Choroid plexus epithelial cell (primary cell): ENCODE measurements around the gene TNN.

Source experiments
- DNase-seq: peaks from one replicate; pipeline ENCODE4 v3.0.0-alpha.2; 2010; ENCODE audit warnings: low read depth
- H3K4me3 ChIP-seq: 2 replicates; pipeline ENCODE4 v1.5.1; 2011; ENCODE audit warnings: low read depth, mild to moderate bottlenecking, control low read depth, low read length, moderate library complexity
- CTCF ChIP-seq: conservative IDR thresholded peaks from 2 replicates; pipeline ENCODE4 v1.5.1; 2011; ENCODE audit warnings: low read depth, mild to moderate bottlenecking, control low read depth, inconsistent platforms, low read length, moderate library complexity

The TNN gene

DNA sequence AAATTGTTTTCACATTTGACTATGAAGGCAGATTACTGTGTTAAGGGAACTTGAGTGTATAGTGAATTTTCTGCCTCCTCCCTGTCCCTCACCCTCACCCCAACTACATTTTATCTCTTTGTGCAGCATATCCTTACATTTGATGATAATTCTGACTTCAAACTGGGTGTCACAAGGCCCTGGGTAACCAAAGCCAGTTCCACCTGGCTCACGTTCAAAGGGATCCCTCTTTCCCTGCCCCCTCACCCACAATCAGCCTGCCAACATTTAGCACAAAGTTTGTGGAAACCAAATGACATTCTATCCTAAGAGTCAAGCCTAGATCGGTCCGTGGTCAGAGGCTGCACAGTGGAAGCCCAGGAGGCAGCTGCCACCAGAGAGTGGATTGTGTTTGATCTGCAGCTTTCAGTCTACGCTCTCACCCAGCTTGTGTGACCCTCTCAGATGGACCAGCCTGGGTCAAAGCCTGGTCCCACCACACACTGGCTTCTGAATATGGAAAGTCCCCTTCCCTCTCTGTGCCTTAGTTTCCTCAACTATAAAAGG lies 114.6 kb downstream of the TNN start:
- no peak for TF ChIP-seq CTCF
- H3K4me3 ChIP-seq, result no peak overlapping the region
- DNase-seq, result no peak

DNA sequence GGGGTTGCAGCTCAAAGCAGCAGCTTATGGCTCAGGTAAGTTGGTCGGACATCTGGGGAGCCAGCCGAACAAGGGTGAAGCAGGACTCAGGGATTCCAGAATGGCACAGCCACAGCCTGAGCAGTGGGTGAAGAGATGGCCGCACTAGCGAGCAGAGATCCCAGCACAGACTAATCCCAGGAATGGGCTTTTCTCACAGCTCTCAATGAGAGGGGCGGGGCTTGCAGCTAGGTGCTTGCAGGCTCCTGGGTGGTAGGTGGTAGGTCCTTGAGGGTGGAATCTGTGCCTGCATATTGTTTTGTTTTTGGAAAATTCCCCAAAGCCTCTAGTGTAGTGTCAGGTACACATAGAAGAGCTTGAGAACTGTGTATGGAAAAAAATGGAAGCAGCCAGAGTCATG lies 116.0 kb downstream of the TNN start:
- no peak overlapping the region for H3K4me3 ChIP-seq
- no peak for TF ChIP-seq CTCF
- no peak for DNase-seq

- no peak for DNase-seq
- no peak overlapping the region for H3K4me3 ChIP-seq
- TF ChIP-seq CTCF, result no peak
Measured at GRCh38 chr1:175185903-175186302, 118.3 kb downstream of the TNN start.

DNA sequence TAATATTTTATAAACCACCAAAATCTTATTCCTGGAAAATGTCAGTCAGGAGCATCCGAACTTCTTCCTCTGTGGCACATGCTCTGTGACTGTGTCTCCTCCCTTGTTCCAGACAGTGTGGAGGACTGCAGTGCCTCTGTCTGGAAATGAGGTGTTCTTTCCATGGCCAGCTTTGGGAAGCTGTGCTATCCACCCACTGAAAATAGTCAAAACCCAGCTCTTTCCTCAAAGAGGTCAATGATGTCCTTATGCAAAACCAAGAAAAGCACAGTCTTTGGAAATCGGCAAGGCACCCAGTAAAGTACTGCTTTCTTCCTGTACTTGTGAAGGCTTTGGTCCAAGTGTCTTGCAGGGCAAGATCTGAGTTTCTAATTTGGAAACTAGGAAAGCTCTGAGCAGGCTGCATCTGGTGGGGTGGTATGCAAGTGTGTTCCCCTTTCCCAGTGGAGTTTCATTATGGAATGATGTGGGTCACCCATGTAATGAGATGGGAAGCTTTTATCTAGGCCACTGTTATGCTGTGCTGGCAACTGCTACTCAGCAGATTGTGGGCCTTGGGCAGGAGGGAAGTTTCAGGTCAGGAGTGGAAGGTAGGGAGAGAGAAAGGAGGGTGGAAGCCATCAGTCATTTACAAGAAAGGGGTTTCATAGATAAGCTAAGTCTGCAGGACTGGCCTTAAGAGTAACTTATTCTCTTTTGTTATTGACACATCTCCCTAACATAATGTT lies 119.0 kb downstream of the TNN start:
- H3K4me3 ChIP-seq, result no peak overlapping the region
- DNase-seq, result no peak
- TF ChIP-seq CTCF, result no peak

DNA sequence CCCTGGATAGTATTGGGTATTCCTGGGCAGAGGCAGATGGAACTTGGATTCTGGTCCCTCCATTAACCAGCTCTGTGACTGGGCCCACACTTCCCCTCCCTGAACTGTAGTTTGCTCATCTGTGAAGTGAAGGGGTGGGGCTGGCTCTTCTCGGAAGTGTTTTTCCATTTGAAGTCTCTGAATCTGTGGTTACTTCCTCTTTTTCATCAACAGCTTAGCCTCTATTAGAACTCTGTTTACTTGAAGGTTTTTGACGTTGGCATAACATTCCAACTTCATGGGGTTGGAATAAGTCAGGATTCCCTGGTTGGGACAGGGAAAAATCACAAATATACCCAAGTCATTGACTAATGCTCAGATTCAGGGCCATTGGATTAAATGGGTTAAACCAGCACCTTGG lies 121.3 kb downstream of the TNN start:
- TF ChIP-seq CTCF, result no peak
- DNase-seq, result no peak
- H3K4me3 ChIP-seq, result no peak overlapping the region

GRCh38 chr1:175191659-175192058 lies 124.0 kb downstream of the TNN start:
- no peak overlapping the region for H3K4me3 ChIP-seq
- no peak for DNase-seq
- TF ChIP-seq CTCF, result no peak

DNA sequence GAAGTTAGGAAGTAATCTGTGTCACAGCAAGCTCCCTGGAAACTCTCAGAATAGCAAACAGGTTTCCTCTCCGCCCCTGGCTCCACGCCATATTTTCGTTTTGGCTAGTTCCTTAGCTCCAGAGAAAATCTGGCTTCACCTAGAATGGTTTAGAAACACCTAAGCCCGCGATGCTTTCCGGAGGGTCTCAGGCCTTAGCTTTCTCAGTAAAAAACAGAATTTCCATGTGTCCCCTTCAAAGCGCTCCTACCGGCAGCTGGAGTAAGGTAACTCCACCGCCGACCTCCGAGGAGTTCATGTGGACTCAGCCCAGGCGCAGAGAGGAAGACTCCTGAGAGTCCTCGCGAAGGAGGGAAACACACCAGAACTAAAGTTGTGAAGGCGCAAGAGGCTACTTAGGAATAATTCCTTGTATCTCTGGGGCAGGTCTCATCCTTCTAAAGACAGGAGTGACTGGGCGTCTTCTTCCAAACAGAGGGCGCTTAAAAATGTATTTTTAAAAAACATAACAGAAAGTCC lies 124.5 kb downstream of the TNN start:
- peak; percentile 11 for DNase-seq
- TF ChIP-seq CTCF, result no peak
- peak overlapping the region; percentile 44 for H3K4me3 ChIP-seq
